DND-41 (cell line): ENCODE data around the gene ATP13A1.
"Not testable (repeated sequence)": the region's sequence is repeated elsewhere in the genome, so short reads cannot be mapped to it uniquely, and the experiment has no call there.

Experiments used
- ATAC-seq: fragments of 200-7000 bp; cut with Tn5 transposase; 3 replicates; pipeline ENCODE4 v1.9.1; 2021; ENCODE audit warnings: low read depth; ENCODE audit not compliant: insufficient read depth
- DNase-seq: peaks from one replicate; pipeline ENCODE4 v3.0.0-alpha.2; 2020
- H2AFZ ChIP-seq: 2 replicates; pipeline ENCODE4 v1.6.0; 2012; ENCODE audit warnings: low read depth, low read length
- H3K27ac ChIP-seq: 2 replicates; pipeline ENCODE4 v1.5.1; 2012; ENCODE audit warnings: low read length, inconsistent platforms
- H3K27me3 ChIP-seq: fragments of 200-600 bp; sonication (generic); 2 replicates; pipeline ENCODE4 v1.6.0; 2012; ENCODE audit warnings: low read length, mild to moderate bottlenecking, inconsistent platforms; ENCODE audit not compliant: insufficient read depth, poor library complexity
- H3K36me3 ChIP-seq: 2 replicates; pipeline ENCODE4 v1.5.1; 2012; ENCODE audit warnings: low read length, inconsistent platforms; ENCODE audit not compliant: insufficient read depth
- H3K4me1 ChIP-seq: 2 replicates; pipeline ENCODE4 v1.5.1; 2012; ENCODE audit warnings: mild to moderate bottlenecking, low read length; ENCODE audit not compliant: insufficient read depth
- H3K4me2 ChIP-seq: 2 replicates; pipeline ENCODE4 v1.6.0; 2012; ENCODE audit warnings: mild to moderate bottlenecking, moderate library complexity, low read length, inconsistent platforms; ENCODE audit not compliant: insufficient read depth
- H3K4me3 ChIP-seq, 2 experiments: fragments of 200-600 bp in 1 of 2; shearing (Covaris generic) in 1 of 2; 2 replicates each; pipeline ENCODE4 v1.5.1; 2012 to 2016; ENCODE audit warnings: inconsistent platforms in 2 of 2, low read length in 2 of 2, mild to moderate bottlenecking in 2 of 2, low read depth in 1 of 2, moderate library complexity in 1 of 2
- H3K79me2 ChIP-seq: 2 replicates; pipeline ENCODE4 v1.6.0; 2012; ENCODE audit warnings: low read length, inconsistent platforms; ENCODE audit not compliant: insufficient read depth
- H3K9ac ChIP-seq: 2 replicates; pipeline ENCODE4 v1.6.0; 2012; ENCODE audit warnings: low read depth, mild to moderate bottlenecking, inconsistent platforms, low read length, moderate library complexity
- H3K9me3 ChIP-seq: 2 replicates; pipeline ENCODE4 v1.5.1; 2012; ENCODE audit warnings: low read length, moderate library complexity, mild to moderate bottlenecking, inconsistent platforms; ENCODE audit not compliant: insufficient read depth, severe bottlenecking
- H4K20me1 ChIP-seq: 2 replicates; pipeline ENCODE4 v1.6.0; 2012; ENCODE audit warnings: low read length; ENCODE audit not compliant: insufficient read depth
- EZH2 ChIP-seq: IDR thresholded peaks from 3 replicates; pipeline ENCODE4 v1.6.1; 2012; ENCODE audit warnings: borderline replicate concordance, low read depth, mild to moderate bottlenecking, moderate library complexity, low read length, inconsistent platforms; ENCODE audit not compliant: severe bottlenecking
- TF ChIP-seq, protein P1 (sequence below): IDR thresholded peaks from 2 replicates; pipeline ENCODE4 v1.5.1; 2012; ENCODE audit warnings: borderline replicate concordance, low read length, moderate library complexity, mild to moderate bottlenecking; ENCODE audit not compliant: poor library complexity, severe bottlenecking; ENCODE audit errors: extremely low read depth

ATP13A1 gene

DNA sequence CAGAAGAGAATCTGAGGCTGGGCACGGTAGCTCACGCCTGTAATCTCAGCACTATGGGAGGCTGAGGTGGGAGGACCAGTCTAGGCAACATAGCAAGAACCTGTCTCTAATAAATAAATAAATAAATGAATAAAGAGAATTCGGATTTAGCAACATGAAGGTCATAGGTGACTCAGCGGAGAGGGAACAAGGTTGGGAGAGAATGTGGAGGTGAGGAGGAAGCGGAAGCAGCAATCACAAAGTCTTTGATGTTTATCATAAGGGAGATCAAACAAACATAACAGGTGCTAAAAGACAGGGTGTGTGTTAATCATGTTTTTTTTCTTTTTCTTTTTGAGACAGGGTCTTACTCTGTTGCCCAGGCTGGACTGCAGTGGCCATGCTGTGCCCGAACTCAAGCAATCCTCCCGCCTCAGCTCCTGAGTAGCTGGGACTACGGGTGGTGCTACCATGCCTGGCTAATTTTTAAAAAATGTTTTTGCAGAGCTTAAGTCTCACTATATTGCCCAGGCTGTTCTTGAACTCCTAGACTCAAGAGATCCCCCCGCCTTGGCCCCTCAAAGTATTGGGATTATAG is 61.3 kb downstream of the ATP13A1 start:
- H3K79me2 ChIP-seq, result no peaks in the 10 kb centered on the region
- TF ChIP-seq EZH2, result no peak
- TF ChIP-seq, protein P1, sequence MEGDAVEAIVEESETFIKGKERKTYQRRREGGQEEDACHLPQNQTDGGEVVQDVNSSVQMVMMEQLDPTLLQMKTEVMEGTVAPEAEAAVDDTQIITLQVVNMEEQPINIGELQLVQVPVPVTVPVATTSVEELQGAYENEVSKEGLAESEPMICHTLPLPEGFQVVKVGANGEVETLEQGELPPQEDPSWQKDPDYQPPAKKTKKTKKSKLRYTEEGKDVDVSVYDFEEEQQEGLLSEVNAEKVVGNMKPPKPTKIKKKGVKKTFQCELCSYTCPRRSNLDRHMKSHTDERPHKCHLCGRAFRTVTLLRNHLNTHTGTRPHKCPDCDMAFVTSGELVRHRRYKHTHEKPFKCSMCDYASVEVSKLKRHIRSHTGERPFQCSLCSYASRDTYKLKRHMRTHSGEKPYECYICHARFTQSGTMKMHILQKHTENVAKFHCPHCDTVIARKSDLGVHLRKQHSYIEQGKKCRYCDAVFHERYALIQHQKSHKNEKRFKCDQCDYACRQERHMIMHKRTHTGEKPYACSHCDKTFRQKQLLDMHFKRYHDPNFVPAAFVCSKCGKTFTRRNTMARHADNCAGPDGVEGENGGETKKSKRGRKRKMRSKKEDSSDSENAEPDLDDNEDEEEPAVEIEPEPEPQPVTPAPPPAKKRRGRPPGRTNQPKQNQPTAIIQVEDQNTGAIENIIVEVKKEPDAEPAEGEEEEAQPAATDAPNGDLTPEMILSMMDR, result no peak
- H2AFZ ChIP-seq, result no peak overlapping the region
- H3K4me1 ChIP-seq, result peaks cover 13% of the 10 kb centered on the region
- peaks cover 11% of the 10 kb centered on the region for H3K36me3 ChIP-seq
- no peaks in the 10 kb centered on the region for H4K20me1 ChIP-seq
- ATAC-seq (no peak), DNase-seq (no peak)
- H3K4me2 ChIP-seq, result no peak overlapping the region
- no peak overlapping the region for H3K9ac ChIP-seq
- no peaks in the 10 kb centered on the region for H3K27me3 ChIP-seq
- H3K27ac ChIP-seq, result no peak overlapping the region
- H3K9me3 ChIP-seq, result no peaks in the 10 kb centered on the region
- H3K4me3 ChIP-seq, result no peak overlapping the region

DNA sequence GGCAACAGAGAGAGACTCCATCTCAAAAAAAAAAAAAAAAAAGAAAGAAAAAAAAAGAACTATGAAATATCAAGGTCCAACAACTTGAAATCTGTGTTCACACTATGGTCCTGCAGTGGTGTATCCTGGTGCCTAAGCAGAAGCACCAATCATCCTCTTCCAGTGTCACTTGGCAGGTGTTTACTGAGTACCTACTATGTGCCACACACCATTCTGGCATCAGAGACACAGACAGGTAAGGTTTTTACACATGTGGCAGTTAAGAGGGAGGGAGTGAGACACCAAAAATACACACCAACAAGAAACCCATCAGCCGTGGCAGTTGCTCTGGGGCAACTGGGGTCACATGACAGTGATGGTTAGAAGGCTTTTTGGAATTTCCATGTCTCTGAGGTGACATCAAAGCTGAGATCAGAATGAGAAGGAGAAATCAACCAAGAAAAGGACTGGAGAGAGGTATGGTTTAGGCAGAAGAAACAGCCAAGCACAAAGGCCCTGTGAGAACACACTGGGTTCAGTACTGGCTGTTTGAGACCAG is 62.6 kb downstream of the ATP13A1 start:
- H3K9ac ChIP-seq, result no peak overlapping the region
- no peak for DNase-seq
- no peak overlapping the region for H3K27ac ChIP-seq
- no peaks in the 10 kb centered on the region for H4K20me1 ChIP-seq
- no peaks in the 10 kb centered on the region for H3K27me3 ChIP-seq
- ATAC-seq, result no peak
- H3K79me2 ChIP-seq, result no peaks in the 10 kb centered on the region
- H3K4me2 ChIP-seq, result no peak overlapping the region
- H3K9me3 ChIP-seq, result no peaks in the 10 kb centered on the region
- H2AFZ ChIP-seq, result no peak overlapping the region
- peaks cover 14% of the 10 kb centered on the region for H3K36me3 ChIP-seq
- H3K4me1 ChIP-seq, result peaks cover 2% of the 10 kb centered on the region; the same call in 1 of the 2 replicates
- no peak for TF ChIP-seq EZH2
- TF ChIP-seq, protein P1, result no peak
- no peak overlapping the region for H3K4me3 ChIP-seq

DNA sequence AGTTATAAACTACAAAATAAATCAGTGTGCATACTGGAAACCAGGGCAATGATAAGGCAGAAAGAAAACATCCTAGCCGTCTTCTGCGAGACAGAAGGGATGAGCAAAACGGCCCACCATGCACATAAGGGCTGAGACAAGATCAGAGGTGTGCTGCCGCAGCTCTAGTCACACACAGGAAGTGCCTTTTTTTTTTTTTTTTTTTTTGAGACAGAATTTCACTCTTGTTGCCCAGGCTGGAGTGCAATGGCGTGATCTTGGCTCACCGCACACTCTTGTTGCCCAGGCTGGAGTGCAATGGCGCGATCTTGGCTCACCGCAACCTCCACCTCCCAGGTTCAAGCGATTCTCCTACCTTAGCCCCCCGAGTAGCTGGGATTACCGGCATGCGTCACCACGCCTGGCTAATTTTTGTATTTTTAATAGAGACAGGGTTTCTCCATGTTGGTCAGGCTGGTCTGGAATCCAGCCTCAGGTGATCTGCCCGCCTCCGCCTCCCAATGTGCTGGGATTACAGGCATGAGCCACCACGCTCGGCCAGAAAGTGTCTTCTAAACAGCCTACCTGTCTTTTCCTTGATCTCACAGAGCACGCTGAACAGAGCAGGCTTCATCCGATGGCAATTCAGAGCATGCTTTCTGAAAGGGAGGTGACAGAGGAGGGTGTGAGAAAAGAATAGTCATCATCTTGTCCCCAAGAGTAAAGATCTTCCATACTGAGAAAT is 64.6 kb downstream of the ATP13A1 start:
- not testable (repeated sequence) for H3K79me2 ChIP-seq, H3K9me3 ChIP-seq, H3K9ac ChIP-seq, H4K20me1 ChIP-seq, H3K27me3 ChIP-seq, H3K4me2 ChIP-seq, H3K4me1 ChIP-seq, H3K4me3 ChIP-seq, H2AFZ ChIP-seq
- H3K36me3 ChIP-seq, result peaks cover 14% of the 10 kb centered on the region
- peak overlapping the region; percentile 13; the same call in 1 of the 2 replicates for H3K27ac ChIP-seq
- ATAC-seq (peak; percentile 66), DNase-seq (peak; percentile 46)

DNA sequence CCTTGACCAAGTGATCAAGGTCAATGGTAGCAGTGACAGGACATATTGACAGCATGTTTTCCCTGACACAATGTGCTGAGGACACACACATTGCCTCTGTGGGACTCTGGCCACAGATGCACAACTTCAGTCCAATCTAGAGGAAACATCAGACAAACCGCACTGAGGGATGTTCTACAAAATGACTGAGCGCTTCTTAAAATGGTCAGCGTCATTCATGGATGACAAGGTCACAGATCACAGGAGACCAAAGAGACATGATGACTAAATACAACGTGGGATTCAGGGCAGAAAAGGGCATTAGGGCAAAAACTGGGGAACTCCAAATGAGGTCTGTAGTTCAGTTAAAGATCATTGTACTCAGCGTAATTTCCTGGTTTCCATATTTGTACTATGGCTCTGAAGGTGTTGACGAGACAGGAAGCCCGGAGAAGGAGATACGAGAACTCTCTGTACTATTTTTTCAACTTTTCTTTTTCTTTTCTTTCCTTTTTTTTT is 65.6 kb downstream of the ATP13A1 start:
- H3K27ac ChIP-seq, result 0 out of 2 replicates have a peak overlapping the region, but pooled peaks have one; percentile 20
- DNase-seq, result no peak
- no peaks in the 10 kb centered on the region for H4K20me1 ChIP-seq
- H3K4me1 ChIP-seq, result no peaks in the 10 kb centered on the region
- no peak overlapping the region for H3K4me2 ChIP-seq
- no peak for ATAC-seq
- H3K9me3 ChIP-seq, result no peaks in the 10 kb centered on the region
- H2AFZ ChIP-seq, result no peak overlapping the region
- H3K4me3 ChIP-seq, result no peak overlapping the region
- H3K79me2 ChIP-seq, result no peaks in the 10 kb centered on the region
- no peak overlapping the region for H3K9ac ChIP-seq
- no peaks in the 10 kb centered on the region for H3K27me3 ChIP-seq
- no peak for TF ChIP-seq EZH2
- TF ChIP-seq, protein P1, result no peak
- H3K36me3 ChIP-seq, result peaks cover 23% of the 10 kb centered on the region
